ENCODE data around the gene IPO9. TPM values are rescaled to one million over a fixed set of nuclear protein-coding genes. Genes with fewer than 3 reads are reported as not detected.

The IPO9 gene
- total RNA-seq, 4 donors from 2014 or later = 7.2 to 16.3 (median 10.3) TPM

- Histone ChIP-seq H3K4me1 (no peaks in the 10 kb centered on the region), H3K27ac (no peak overlapping the region), H3K27me3 (no peaks in the 10 kb centered on the region), H3K9me3 (no peaks in the 10 kb centered on the region), H3K36me3 (no peaks in the 10 kb centered on the region), H3K4me3 (no peak overlapping the region)
- no peak for DNase-seq
- no peak for TF ChIP-seq POLR2A (IDR thresholded peaks at IDR 0.05)
- TF ChIP-seq CTCF (IDR thresholded peaks at IDR 0.05 in 4 of 5, conservative IDR thresholded peaks at IDR 0.05 in 1 of 5) = no peak
- ATAC-seq = no peak
- intact Hi-C loops (cut with DNase I; ENCODE audit: low total_unique reads) = no loop called here
- in situ Hi-C loops (cut with MboI; ENCODE audit: low sequenced_read_pairs in 4 of 4) = no loop called here
Observed at GRCh38 chr1:201818971-201819750, 9.8 kb upstream of the IPO9 start.

DNA sequence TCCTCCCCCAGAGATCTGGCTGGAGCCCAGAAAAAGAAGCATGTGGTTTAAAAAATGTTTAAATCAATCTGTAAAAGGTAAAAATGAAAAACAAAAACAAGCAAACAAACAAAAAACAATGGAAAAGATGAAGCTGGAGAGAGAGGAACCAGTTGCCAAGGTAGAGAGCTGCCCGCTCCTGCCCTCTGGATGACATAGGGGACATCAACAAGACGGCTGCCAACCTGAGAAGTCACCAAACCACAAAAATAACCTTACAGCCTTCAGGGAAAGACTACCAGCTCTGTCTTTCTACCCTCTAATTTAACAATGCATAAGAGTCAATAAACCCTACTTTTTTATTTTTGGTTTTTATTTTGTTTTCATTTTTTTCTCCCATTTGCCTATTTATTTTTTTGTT lies 8.5 kb upstream of the IPO9 start:
- ATAC-seq (no peak), DNase-seq (no peak)
- Histone ChIP-seq H3K4me1 (no peaks in the 10 kb centered on the region), H3K27me3 (no peaks in the 10 kb centered on the region), H3K9me3 (no peaks in the 10 kb centered on the region), H3K36me3 (no peaks in the 10 kb centered on the region), H3K4me3 (no peak overlapping the region), H3K27ac (no peak overlapping the region)
- in situ Hi-C loops (cut with MboI; ENCODE audit: low sequenced_read_pairs in 4 of 4) = no loop called here
- TF ChIP-seq CTCF (IDR thresholded peaks at IDR 0.05 in 4 of 5, conservative IDR thresholded peaks at IDR 0.05 in 1 of 5) (no peak), POLR2A (IDR thresholded peaks at IDR 0.05) (no peak)
- intact Hi-C loops (cut with DNase I; ENCODE audit: low total_unique reads) = no loop called here

GRCh38 chr1:201825245-201825644 lies 3.7 kb upstream of the IPO9 start:
- in situ Hi-C loops (cut with MboI; ENCODE audit: low sequenced_read_pairs in 4 of 4) (no loop called here), intact Hi-C loops (cut with DNase I; ENCODE audit: low total_unique reads) (loop anchor here (5.0 kb wide), 2 partner anchors 62 to 147 kb away; partner anchors contain the start of gene SHISA4)
- Histone ChIP-seq H3K4me3 (no peak overlapping the region), H3K27ac (no peak overlapping the region), H3K9me3 (no peaks in the 10 kb centered on the region), H3K36me3 (no peaks in the 10 kb centered on the region), H3K4me1 (peaks cover 6 to 22% of the 10 kb centered on the region in 2 donors), H3K27me3 (no peaks in the 10 kb centered on the region)
- no peak for ATAC-seq
- TF ChIP-seq CTCF (IDR thresholded peaks at IDR 0.05 in 4 of 5, conservative IDR thresholded peaks at IDR 0.05 in 1 of 5) = no peak
- no peak for TF ChIP-seq POLR2A (IDR thresholded peaks at IDR 0.05)
- no peak for DNase-seq

- no peaks in the 10 kb centered on the region for H3K27me3 ChIP-seq
- peaks cover 20 to 37% of the 10 kb centered on the region in 2 donors for H3K4me1 ChIP-seq
- ATAC-seq (peak in 1 of 2 donors; percentile 29), DNase-seq (peak in 1 of 2 donors; percentile 21)
- peak overlapping the region in 1 of 4 donors; percentile 7 for H3K27ac ChIP-seq
- TF ChIP-seq POLR2A (IDR thresholded peaks at IDR 0.05) = no peak
- no peak for TF ChIP-seq CTCF (IDR thresholded peaks at IDR 0.05 in 4 of 5, conservative IDR thresholded peaks at IDR 0.05 in 1 of 5)
- no peaks in the 10 kb centered on the region for H3K9me3 ChIP-seq
- H3K4me3 ChIP-seq = no peak overlapping the region
- intact Hi-C loops (cut with DNase I; ENCODE audit: low total_unique reads) (loop anchor here (5.0 kb wide), 2 partner anchors 60 to 145 kb away; partner anchors contain the start of gene SHISA4), in situ Hi-C loops (cut with MboI; ENCODE audit: low sequenced_read_pairs in 4 of 4) (no loop called here)
- no peaks in the 10 kb centered on the region for H3K36me3 ChIP-seq
Observed at GRCh38 chr1:201826830-201827229, 2.1 kb upstream of the IPO9 start.

Data from gastrocnemius medialis (tissue), 4 donors.